ENCODE results near the gene ADAM19. TPM values are rescaled to one million over a fixed set of nuclear protein-coding genes. Genes with fewer than 3 reads are reported as not detected.

The ADAM19 gene
- total and polyA plus RNA-seq, 2 donors (not counting 1 experiment from before 2014, with no cell fraction given), result 13.0 to 65.2 TPM

GRCh38 chr5:157444224-157444623 is 131.4 kb downstream of the ADAM19 start:
- Histone ChIP-seq H3K4me3 (replicated peaks in 1 of 4; ENCODE audit: control extremely low read depth in 1 of 4, insufficient read depth in 1 of 4, low read depth in 3 of 4, low read length in 4 of 4) (no peak overlapping the region), H3K9me3 (ENCODE audit: control insufficient read depth, insufficient read depth, low read depth, low read length) (no peaks in the 10 kb centered on the region), H3K4me1 (ENCODE audit: control insufficient read depth, extremely low read depth, insufficient read depth, low read length) (no peaks in the 10 kb centered on the region), H3K36me3 (ENCODE audit: control insufficient read depth, insufficient read depth, low read length) (no peaks in the 10 kb centered on the region), H3K4me2 (ENCODE audit: extremely low read depth, insufficient read depth, low read length) (no peak overlapping the region), H3K79me2 (ENCODE audit: control insufficient read depth, insufficient read depth, low read length) (no peaks in the 10 kb centered on the region), H3K9ac (ENCODE audit: insufficient read depth, low read length) (no peak overlapping the region), H4K20me1 (ENCODE audit: control insufficient read depth, extremely low read depth, insufficient read depth, low read length) (no peaks in the 10 kb centered on the region), H3K27ac (ENCODE audit: insufficient read depth, low read length) (no peak overlapping the region), H3K27me3 (ENCODE audit: control insufficient read depth, insufficient read depth, low read length) (no peaks in the 10 kb centered on the region), H2AFZ (ENCODE audit: low read length) (no peak overlapping the region)
- no peak for DNase-seq (ENCODE audit: low read depth in 2 of 2)
- TF ChIP-seq CTCF (conservative IDR thresholded peaks at IDR 0.05 in 1 of 2, IDR thresholded peaks at IDR 0.05 in 1 of 2; ENCODE audit: low read depth in 1 of 2, low read length in 2 of 2) (no peak), EZH2 (IDR thresholded peaks at IDR 0.05; ENCODE audit: low read length, missing control alignments) (no peak)

- H3K9ac ChIP-seq (ENCODE audit: insufficient read depth, low read length), result no peak overlapping the region
- no peaks in the 10 kb centered on the region for H3K27me3 ChIP-seq (ENCODE audit: control insufficient read depth, insufficient read depth, low read length)
- no peaks in the 10 kb centered on the region for H3K4me1 ChIP-seq (ENCODE audit: control insufficient read depth, extremely low read depth, insufficient read depth, low read length)
- no peaks in the 10 kb centered on the region for H3K9me3 ChIP-seq (ENCODE audit: control insufficient read depth, insufficient read depth, low read depth, low read length)
- TF ChIP-seq CTCF (conservative IDR thresholded peaks at IDR 0.05 in 1 of 2, IDR thresholded peaks at IDR 0.05 in 1 of 2; ENCODE audit: low read depth in 1 of 2, low read length in 2 of 2), result no peak
- no peak for TF ChIP-seq EZH2 (IDR thresholded peaks at IDR 0.05; ENCODE audit: low read length, missing control alignments)
- H3K36me3 ChIP-seq (ENCODE audit: control insufficient read depth, insufficient read depth, low read length), result no peaks in the 10 kb centered on the region
- H3K4me2 ChIP-seq (ENCODE audit: extremely low read depth, insufficient read depth, low read length), result no peak overlapping the region
- no peaks in the 10 kb centered on the region for H4K20me1 ChIP-seq (ENCODE audit: control insufficient read depth, extremely low read depth, insufficient read depth, low read length)
- no peaks in the 10 kb centered on the region for H3K79me2 ChIP-seq (ENCODE audit: control insufficient read depth, insufficient read depth, low read length)
- H3K4me3 ChIP-seq (replicated peaks in 1 of 4; ENCODE audit: control extremely low read depth in 1 of 4, insufficient read depth in 1 of 4, low read depth in 3 of 4, low read length in 4 of 4), result no peak overlapping the region
- H2AFZ ChIP-seq (ENCODE audit: low read length), result no peak overlapping the region
- no peak overlapping the region for H3K27ac ChIP-seq (ENCODE audit: insufficient read depth, low read length)
- peak in 1 of 2 donors; percentile 23 for DNase-seq (ENCODE audit: low read depth in 2 of 2)
These were observed 132.5 kb downstream of the ADAM19 start for GRCh38 chr5:157443041-157443549.

GRCh38 chr5:157434096-157434495 is 141.5 kb downstream of the ADAM19 start:
- TF ChIP-seq EZH2 (IDR thresholded peaks at IDR 0.05; ENCODE audit: low read length, missing control alignments), result no peak
- TF ChIP-seq CTCF (conservative IDR thresholded peaks at IDR 0.05 in 1 of 2, IDR thresholded peaks at IDR 0.05 in 1 of 2; ENCODE audit: low read depth in 1 of 2, low read length in 2 of 2), result no peak
- Histone ChIP-seq H3K4me2 (ENCODE audit: extremely low read depth, insufficient read depth, low read length) (no peak overlapping the region), H3K27me3 (ENCODE audit: control insufficient read depth, insufficient read depth, low read length) (no peaks in the 10 kb centered on the region)

More at GRCh38 chr5:157434096-157434495, 141.5 kb downstream of the ADAM19 start:
- Histone ChIP-seq H3K4me3 (replicated peaks in 1 of 4; ENCODE audit: control extremely low read depth in 1 of 4, insufficient read depth in 1 of 4, low read depth in 3 of 4, low read length in 4 of 4) (no peak overlapping the region), H3K79me2 (ENCODE audit: control insufficient read depth, insufficient read depth, low read length) (no peaks in the 10 kb centered on the region), H4K20me1 (ENCODE audit: control insufficient read depth, extremely low read depth, insufficient read depth, low read length) (no peaks in the 10 kb centered on the region), H2AFZ (ENCODE audit: low read length) (no peak overlapping the region), H3K27ac (ENCODE audit: insufficient read depth, low read length) (no peak overlapping the region), H3K36me3 (ENCODE audit: control insufficient read depth, insufficient read depth, low read length) (no peaks in the 10 kb centered on the region), H3K4me1 (ENCODE audit: control insufficient read depth, extremely low read depth, insufficient read depth, low read length) (no peaks in the 10 kb centered on the region), H3K9ac (ENCODE audit: insufficient read depth, low read length) (no peak overlapping the region), H3K9me3 (ENCODE audit: control insufficient read depth, insufficient read depth, low read depth, low read length) (no peaks in the 10 kb centered on the region)
- no peak for DNase-seq (ENCODE audit: low read depth in 2 of 2)
